H9 (cell line): ENCODE results near the gene PFN3. TPM values are rescaled to one million over a fixed set of nuclear protein-coding genes. Genes with fewer than 3 reads are reported as not detected.

ENCODE experiments used
- DNase-seq: peaks from one replicate; pipeline ENCODE4 v3.0.0-alpha.2; 2017
- H2AFZ ChIP-seq: one replicate; pipeline ENCODE4 v1.6.1; 2013; ENCODE audit warnings: mild to moderate bottlenecking, low read length, control low read depth, moderate library complexity
- H2AK5ac ChIP-seq: 2 replicates; pipeline ENCODE4 v1.6.1; 2013; ENCODE audit warnings: low read length, control low read depth, mixed read lengths; ENCODE audit not compliant: insufficient read length
- H2BK120ac ChIP-seq: one replicate; pipeline ENCODE4 v1.6.1; 2013; ENCODE audit warnings: low read depth, mild to moderate bottlenecking, low read length, control low read depth, inconsistent platforms; ENCODE audit not compliant: poor library complexity, severe bottlenecking
- H2BK12ac ChIP-seq: 2 replicates; pipeline ENCODE4 v1.6.1; 2013; ENCODE audit warnings: low read length, control low read depth, mixed read lengths, low read depth; ENCODE audit not compliant: insufficient read length
- H2BK15ac ChIP-seq: 2 replicates; pipeline ENCODE4 v1.6.1; 2013; ENCODE audit warnings: low read depth, low read length, control low read depth
- H2BK20ac ChIP-seq: one replicate; pipeline ENCODE4 v1.6.1; 2013; ENCODE audit warnings: low read depth, mild to moderate bottlenecking, low read length, control low read depth, inconsistent platforms; ENCODE audit not compliant: poor library complexity, severe bottlenecking
- H2BK5ac ChIP-seq: 2 replicates; pipeline ENCODE4 v1.6.1; 2013; ENCODE audit warnings: low read length, control low read depth, mixed read lengths; ENCODE audit not compliant: insufficient read length
- H3K14ac ChIP-seq: 2 replicates; pipeline ENCODE4 v1.6.1; 2013; ENCODE audit warnings: low read length, control low read depth; ENCODE audit not compliant: insufficient read depth
- H3K18ac ChIP-seq: 2 replicates; pipeline ENCODE4 v1.6.1; 2013; ENCODE audit warnings: low read depth, mild to moderate bottlenecking, mixed read lengths, low read length, control low read depth; ENCODE audit not compliant: insufficient read length
- H3K23ac ChIP-seq: 2 replicates; pipeline ENCODE4 v1.6.1; 2013; ENCODE audit warnings: low read length, control low read depth, mixed read lengths, low read depth; ENCODE audit not compliant: insufficient read length
- H3K23me2 ChIP-seq: 2 replicates; pipeline ENCODE4 v1.6.1; 2013; ENCODE audit warnings: low read depth, mild to moderate bottlenecking, mixed read lengths, low read length, control low read depth; ENCODE audit not compliant: insufficient read length, poor library complexity, severe bottlenecking
- H3K27ac ChIP-seq: 2 replicates; pipeline ENCODE4 v1.5.1; 2013; ENCODE audit warnings: low read length, control low read depth, mixed read lengths, low read depth; ENCODE audit not compliant: insufficient read length
- H3K27me3 ChIP-seq: 2 replicates; pipeline ENCODE4 v1.6.1; 2013; ENCODE audit warnings: low read length, control low read depth, inconsistent platforms; ENCODE audit not compliant: insufficient read depth
- H3K4ac ChIP-seq: 2 replicates; pipeline ENCODE4 v1.6.1; 2013; ENCODE audit warnings: low read depth, mild to moderate bottlenecking, control low read depth, inconsistent platforms, low read length, moderate library complexity
- H3K4me1 ChIP-seq: 2 replicates; pipeline ENCODE4 v1.6.1; 2013; ENCODE audit warnings: low read length, control low read depth, inconsistent platforms; ENCODE audit not compliant: insufficient read depth
- H3K4me2 ChIP-seq: 2 replicates; pipeline ENCODE4 v1.6.1; 2013; ENCODE audit warnings: low read length, control low read depth, mixed read lengths; ENCODE audit not compliant: insufficient read length, insufficient read depth
- H3K56ac ChIP-seq: 2 replicates; pipeline ENCODE4 v1.6.1; 2013; ENCODE audit warnings: low read depth, mild to moderate bottlenecking, mixed read lengths, low read length, control low read depth; ENCODE audit not compliant: insufficient read length
- H3K79me1 ChIP-seq: 2 replicates; pipeline ENCODE4 v1.6.1; 2013; ENCODE audit warnings: low read depth, mild to moderate bottlenecking, moderate library complexity, low read length, control low read depth, inconsistent platforms; ENCODE audit not compliant: insufficient read depth, poor library complexity, severe bottlenecking
- H3K79me2 ChIP-seq: 2 replicates; pipeline ENCODE4 v1.6.1; 2013; ENCODE audit warnings: low read length, control low read depth, inconsistent platforms; ENCODE audit not compliant: insufficient read depth
- H3K9ac ChIP-seq: 2 replicates; pipeline ENCODE4 v1.6.1; 2013; ENCODE audit warnings: low read length, control low read depth, mixed read lengths; ENCODE audit not compliant: insufficient read length; ENCODE audit errors: extremely low read depth
- H3K9me3 ChIP-seq: one replicate; pipeline ENCODE4 v1.6.1; 2013; ENCODE audit warnings: low read depth, low read length, inconsistent platforms; ENCODE audit not compliant: control insufficient read depth
- H3T11ph ChIP-seq: one replicate; pipeline ENCODE4 v1.6.1; 2013; ENCODE audit warnings: mild to moderate bottlenecking, low read length, control low read depth, inconsistent platforms
- H4K20me1 ChIP-seq: one replicate; pipeline ENCODE4 v1.6.1; 2013; ENCODE audit not compliant: control insufficient read depth, insufficient read length, insufficient read depth
- H4K5ac ChIP-seq: 2 replicates; pipeline ENCODE4 v1.6.1; 2013; ENCODE audit warnings: low read depth, mild to moderate bottlenecking, mixed read lengths, low read length, control low read depth; ENCODE audit not compliant: insufficient read length
- H4K8ac ChIP-seq: replicated peaks from 2 replicates; pipeline ENCODE4 v1.6.1; 2013; ENCODE audit warnings: low read length, control low read depth, mixed read lengths, low read depth; ENCODE audit not compliant: insufficient read length
- H4K91ac ChIP-seq: 2 replicates; pipeline ENCODE4 v1.6.1; 2013; ENCODE audit warnings: low read depth, mild to moderate bottlenecking, moderate library complexity, mixed read lengths, low read length, control low read depth; ENCODE audit not compliant: insufficient read length
- H3K27ac Mint-ChIP-seq, 3 experiments: 2 replicates in 2 of 3; 3 replicates in 1 of 3; pipeline ENCODE4 v1.8.0; 2020 to 2021; ENCODE audit warnings: mixed read lengths in 3 of 3, mild to moderate bottlenecking in 1 of 3, moderate library complexity in 1 of 3
- H3K27me3 Mint-ChIP-seq: 2 replicates; pipeline ENCODE4 v1.8.0; 2021; ENCODE audit warnings: low read depth, mild to moderate bottlenecking, moderate library complexity, mixed read lengths
- H3K36me3 Mint-ChIP-seq, 3 experiments: 2 replicates in 2 of 3; 3 replicates in 1 of 3; pipeline ENCODE4 v1.8.0; 2020 to 2021; ENCODE audit warnings: low read depth in 3 of 3, mixed read lengths in 3 of 3; ENCODE audit not compliant: insufficient read depth in 1 of 3
- H3K4me1 Mint-ChIP-seq, 2 experiments: 2 replicates each; pipeline ENCODE4 v1.8.0; 2020; ENCODE audit warnings: mixed read lengths in 2 of 2
- H3K4me3 Mint-ChIP-seq, 2 experiments: 2 replicates in 1 of 2; 3 replicates in 1 of 2; pipeline ENCODE4 v1.8.0; 2020 to 2021; ENCODE audit warnings: mild to moderate bottlenecking in 2 of 2, mixed read lengths in 2 of 2, moderate library complexity in 1 of 2
- H3K9me3 Mint-ChIP-seq, 2 experiments: 2 replicates in 1 of 2; 3 replicates in 1 of 2; pipeline ENCODE4 v1.8.0; 2020; ENCODE audit warnings: mild to moderate bottlenecking in 2 of 2, mixed read lengths in 2 of 2, moderate library complexity in 1 of 2
- CTCF ChIP-seq: fragments of 200-600 bp; sonication (generic); conservative IDR thresholded peaks from 3 replicates; pipeline ENCODE4 v1.8.0; 2021; ENCODE audit warnings: antibody characterized with exemption, mild to moderate bottlenecking
- WGBS: extraction: QIAGEN DNeasy Blood & Tissue Kit; methylation state at CpG from one replicate; pipeline ENCODE4 v1.1.7; 2013; ENCODE audit warnings: missing lambda C conversion rate, low lambda C conversion rate, mixed read lengths; ENCODE audit not compliant: insufficient read length; ENCODE audit errors: extremely low coverage; 5-methylcytosine and 5-hydroxymethylcytosine counted together
- total RNA-seq: library from RNA; stranded (reverse); gene quantifications from 2 replicates; pipeline ENCODE4 v1.2.1, GENCODE V29; 2021

The PFN3 gene
- total RNA-seq, 1 experiment from 2014 or later = not detected

GRCh38 chr5:177377851-177378776, 22.3 kb downstream of the PFN3 start:
- Mint-ChIP-seq H3K9me3 (no peaks in the 10 kb centered on the region; a peak in 1 of 5 replicates), H3K4me3 (no peak overlapping the region)

More at GRCh38 chr5:177377851-177378776, 22.3 kb downstream of the PFN3 start:
- no peak overlapping the region for H2BK20ac ChIP-seq
- H3K9ac ChIP-seq = no peak overlapping the region
- H2BK15ac ChIP-seq = no peak overlapping the region
- no peaks in the 10 kb centered on the region for H4K20me1 ChIP-seq
- no peaks in the 10 kb centered on the region; the same call in 1 of the 2 replicates for H3K4me1 ChIP-seq
- WGBS = no CpG with 5 or more reads among the region's 8 CpGs
- no peaks in the 10 kb centered on the region for H3K9me3 ChIP-seq
- no peak overlapping the region for H3K18ac ChIP-seq
- H3K56ac ChIP-seq = no peak overlapping the region
- H3K79me1 ChIP-seq = no peaks in the 10 kb centered on the region
- no peak overlapping the region for H3K23ac ChIP-seq
- no peaks in the 10 kb centered on the region; a peak in 1 of 7 replicates for H3K36me3 Mint-ChIP-seq
- H3K4me1 Mint-ChIP-seq = peaks cover 28 to 39% of the 10 kb centered on the region in 2 experiments
- H3K27ac Mint-ChIP-seq = no peak overlapping the region; a peak in 1 of 7 replicates
- H3K23me2 ChIP-seq = no peaks in the 10 kb centered on the region
- H3K27me3 ChIP-seq = no peaks in the 10 kb centered on the region
- no peak overlapping the region for H3K14ac ChIP-seq
- H3K27ac ChIP-seq = no peak overlapping the region
- no peak overlapping the region for H2BK120ac ChIP-seq
- no peak overlapping the region for H2AK5ac ChIP-seq
- H3K4me2 ChIP-seq = no peak overlapping the region
- H3T11ph ChIP-seq = no peak overlapping the region
- no peak; the same call in 1 of the 3 replicates for TF ChIP-seq CTCF
- H2AFZ ChIP-seq = no peak overlapping the region
- H2BK5ac ChIP-seq = no peak overlapping the region
- no peak overlapping the region for H3K4ac ChIP-seq
- H3K27me3 Mint-ChIP-seq = peaks cover 23% of the 10 kb centered on the region
- no peak overlapping the region for H2BK12ac ChIP-seq
- DNase-seq = no peak
- no peak overlapping the region for H4K5ac ChIP-seq
- H4K91ac ChIP-seq = no peak overlapping the region
- no peaks in the 10 kb centered on the region for H3K79me2 ChIP-seq
- no peak overlapping the region for H4K8ac ChIP-seq
